Lower lobe of right lung (tissue), 2 donors: Measurements from ENCODE around the gene FAM168B. TPM values are rescaled to one million over a fixed set of nuclear protein-coding genes. Genes with fewer than 3 reads are reported as not detected.
"Not testable (repeated sequence)": the region's sequence is repeated elsewhere in the genome, so short reads cannot be mapped to it uniquely, and the experiment has no call there.

Experiments
- ATAC-seq, 2 donors: fragments of 200-7000 bp; cut with Tn5 transposase; one replicate each; pipeline ENCODE4 v1.9.1; 2020 to 2022; ENCODE audit warnings: mild to moderate bottlenecking in 2 of 2, moderate library complexity in 2 of 2
- DNase-seq: peaks from one replicate; pipeline ENCODE4 v3.0.0-alpha.2; 2020
- H3K27ac ChIP-seq: fragments of 200-600 bp; one replicate; pipeline ENCODE4 v1.8.0; 2022
- H3K27me3 ChIP-seq: fragments of 200-600 bp; one replicate; pipeline ENCODE4 v1.8.0; 2022; ENCODE audit warnings: low read depth
- H3K36me3 ChIP-seq: fragments of 200-600 bp; one replicate; pipeline ENCODE4 v1.8.0; 2022; ENCODE audit warnings: mild to moderate bottlenecking
- H3K4me1 ChIP-seq: fragments of 200-600 bp; one replicate; pipeline ENCODE4 v1.8.0; 2022
- H3K4me3 ChIP-seq: fragments of 200-600 bp; one replicate; pipeline ENCODE4 v1.8.0; 2022; ENCODE audit warnings: mild to moderate bottlenecking
- H3K9me3 ChIP-seq: fragments of 200-600 bp; one replicate; pipeline ENCODE4 v1.8.0; 2022
- CTCF ChIP-seq: fragments of 200-600 bp; IDR thresholded peaks from one replicate; pipeline ENCODE4 v1.8.0; 2022; ENCODE audit warnings: antibody characterized with exemption, mild to moderate bottlenecking
- intact Hi-C: fragments of 100-400 bp; cut with DNase I; formaldehyde crosslinking; loops from one replicate; pipeline ENCODE4 v1.11.0; 2022
- total RNA-seq: library from RNA; stranded (reverse); fragmentation: NEBNext Ultra II Directional; extraction: Animal tissue kit (Norgen Biotek cat#: 25700); gene quantifications from one replicate; pipeline ENCODE4 v1.2.1, GENCODE V29; 2021
- donor health status: DM: no; HTN: yes; CAD: no; lungs with severe emphysema.

FAM168B gene
- total RNA-seq, 1 donor from 2014 or later, result 74.1 TPM

DNA sequence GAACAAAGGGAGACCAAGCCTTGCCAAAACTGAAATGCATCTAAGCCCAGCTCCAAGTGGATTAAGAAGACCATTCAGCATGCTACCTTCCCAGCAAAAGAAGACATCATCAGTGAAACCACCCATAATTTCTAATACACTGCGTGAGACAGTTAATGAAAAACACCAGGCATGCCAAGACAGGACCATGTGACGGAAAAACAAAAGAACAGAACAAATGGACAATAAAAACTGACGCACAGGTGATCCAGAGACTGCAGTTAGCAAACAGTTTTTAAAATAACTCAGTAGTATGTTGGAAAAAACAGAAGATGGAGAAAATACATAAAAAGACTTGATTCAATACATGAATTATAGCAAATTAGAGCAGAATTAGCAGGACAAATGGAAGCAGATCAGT lies 15.3 kb downstream of the FAM168B start:
- DNase-seq (no peak), ATAC-seq (no peak)
- H3K27ac ChIP-seq, result no peak overlapping the region
- TF ChIP-seq CTCF, result no peak
- no peaks in the 10 kb centered on the region for H3K9me3 ChIP-seq
- intact Hi-C loops, result no loop called here
- no peaks in the 10 kb centered on the region for H3K27me3 ChIP-seq
- no peak overlapping the region for H3K4me3 ChIP-seq
- peaks cover 91% of the 10 kb centered on the region for H3K36me3 ChIP-seq
- H3K4me1 ChIP-seq, result peaks cover 7% of the 10 kb centered on the region

DNA sequence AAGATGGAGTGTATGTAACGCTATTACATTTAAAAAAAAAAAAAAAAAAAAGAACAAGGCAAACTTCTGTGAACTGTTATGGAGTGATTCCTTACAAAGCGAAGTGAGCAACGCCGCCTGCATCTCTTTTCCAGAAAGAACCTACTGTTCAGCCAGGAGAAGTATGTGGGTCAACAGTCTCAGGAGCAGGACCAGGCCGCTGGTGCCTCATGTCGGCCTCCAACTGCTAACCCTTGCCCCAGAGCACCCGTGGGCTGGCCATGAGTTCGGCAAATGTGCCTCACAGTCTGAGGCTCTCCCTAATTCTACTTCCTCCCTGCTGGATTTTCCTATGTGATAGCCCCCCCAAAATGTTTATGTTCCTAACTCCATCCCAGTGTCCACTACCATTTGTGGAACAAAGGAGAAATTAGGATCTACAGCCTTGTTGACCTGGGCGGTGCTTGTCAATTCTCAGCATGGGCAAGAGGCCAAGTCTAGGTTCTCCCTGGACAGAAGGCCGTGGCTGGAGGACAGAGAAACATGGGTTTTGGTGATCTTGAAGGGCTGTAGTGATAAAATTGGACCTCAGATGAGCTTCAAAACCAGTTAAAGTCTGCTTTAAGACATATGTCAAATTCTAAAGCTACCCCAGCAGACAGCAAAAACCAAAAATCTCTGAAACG lies 15.9 kb downstream of the FAM168B start:
- Histone ChIP-seq H3K27ac (no peak overlapping the region), H3K4me1 (peaks cover 7% of the 10 kb centered on the region), H3K4me3 (no peak overlapping the region), H3K9me3 (no peaks in the 10 kb centered on the region), H3K27me3 (no peaks in the 10 kb centered on the region), H3K36me3 (peaks cover 97% of the 10 kb centered on the region)
- DNase-seq (no peak), ATAC-seq (peak in 1 of 2 donors; percentile 33)
- TF ChIP-seq CTCF, result no peak
- intact Hi-C loops, result no loop called here

DNA sequence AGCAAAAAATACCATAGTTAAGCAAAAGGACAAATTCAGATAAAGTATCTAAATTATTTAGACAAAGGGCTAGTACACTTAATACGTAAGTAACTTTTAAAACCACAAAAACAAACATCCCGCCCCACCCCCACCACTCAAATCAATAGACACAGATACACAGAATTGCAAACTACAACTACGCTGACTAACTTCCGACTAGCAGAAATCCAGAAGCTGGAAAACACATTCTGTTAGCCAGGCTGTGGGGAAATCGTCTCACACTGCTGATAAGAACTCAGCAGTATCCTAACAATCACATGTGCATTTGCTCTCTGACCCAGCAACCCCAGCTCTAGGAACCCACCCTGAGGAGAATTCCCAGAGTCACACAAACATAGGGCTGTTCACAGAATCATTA lies 16.6 kb downstream of the FAM168B start:
- TF ChIP-seq CTCF, result no peak
- no peaks in the 10 kb centered on the region for H3K9me3 ChIP-seq
- ATAC-seq, result no peak
- DNase-seq, result no peak
- H3K4me3 ChIP-seq, result no peak overlapping the region
- H3K27ac ChIP-seq, result no peak overlapping the region
- H3K4me1 ChIP-seq, result peaks cover 7% of the 10 kb centered on the region
- H3K27me3 ChIP-seq, result no peaks in the 10 kb centered on the region
- peaks cover 97% of the 10 kb centered on the region for H3K36me3 ChIP-seq
- intact Hi-C loops, result no loop called here

- peaks cover 97% of the 10 kb centered on the region for H3K36me3 ChIP-seq
- H3K9me3 ChIP-seq, ATAC-seq, H3K4me3 ChIP-seq, intact Hi-C loops, H3K27ac ChIP-seq, DNase-seq, H3K27me3 ChIP-seq, H3K4me1 ChIP-seq: not testable (repeated sequence)
These were observed 17.7 kb downstream of the FAM168B start for GRCh38 chr2:131075578-131075977.

- intact Hi-C loops, H3K27ac ChIP-seq, DNase-seq, H3K4me1 ChIP-seq, H3K27me3 ChIP-seq, H3K9me3 ChIP-seq, ATAC-seq, H3K4me3 ChIP-seq: not testable (repeated sequence)
- H3K36me3 ChIP-seq, result peaks cover 65% of the 10 kb centered on the region
These were observed 25.1 kb downstream of the FAM168B start for GRCh38 chr2:131068172-131068571.

DNA sequence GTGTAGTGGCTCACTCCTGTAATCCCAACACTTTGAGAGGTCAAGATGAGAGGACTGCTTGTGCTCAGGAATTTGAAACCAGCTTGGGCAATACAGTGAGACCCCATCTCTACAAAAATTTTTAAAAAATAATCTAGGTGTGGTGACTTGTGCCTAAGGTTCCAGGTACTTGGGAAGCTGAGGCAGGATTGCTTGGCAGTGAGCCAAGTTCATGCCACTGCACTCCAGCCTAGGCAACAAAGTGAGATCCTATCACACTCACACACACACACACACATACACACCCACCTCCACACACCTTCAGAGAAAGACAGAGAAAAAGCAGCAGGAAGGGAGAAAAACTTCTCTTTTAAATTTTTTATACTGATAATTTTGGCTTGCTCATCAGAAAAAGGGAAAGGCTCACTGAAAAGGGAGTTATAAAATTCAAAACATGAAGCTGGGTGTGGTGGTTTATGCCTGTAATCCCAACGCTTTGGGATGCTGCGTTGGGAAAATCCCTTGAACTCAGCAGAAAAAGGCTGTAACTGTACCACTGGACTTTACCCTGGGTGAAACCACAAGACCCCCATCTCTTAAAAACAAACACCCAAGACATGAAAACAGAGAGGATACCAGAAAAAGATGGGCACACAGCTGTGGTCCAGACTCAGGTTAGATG lies 25.7 kb downstream of the FAM168B start:
- Histone ChIP-seq H3K9me3 (no peaks in the 10 kb centered on the region), H3K27ac (no peak overlapping the region), H3K36me3 (peaks cover 66% of the 10 kb centered on the region), H3K27me3 (no peaks in the 10 kb centered on the region), H3K4me1 (no peaks in the 10 kb centered on the region), H3K4me3 (no peak overlapping the region)
- no peak for ATAC-seq
- intact Hi-C loops, result no loop called here
- no peak for TF ChIP-seq CTCF
- DNase-seq, result no peak
